Measurements from ENCODE around the gene ARHGEF1.

ARHGEF1 gene

DNA sequence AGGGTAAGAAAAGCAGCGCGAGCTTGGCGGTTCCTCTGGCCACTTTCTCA, 38.2 kb upstream of the ARHGEF1 start, which contains the start of gene DMRTC2:
Gene DMRTC2 (plus strand): TSS at position 42 of the 50 bp plus-strand sequence. CDS start 2,387 bp downstream, outside the sequence.
- Histone ChIP-seq H3K9me3 (ENCODE audit: severe bottlenecking) (no peaks in the 10 kb centered on the region), H3K4me3 (ENCODE audit: low read depth, low read length) (no peak within 1 kb of the TSS), H3K27me3 (ENCODE audit: insufficient read depth, low read depth, severe bottlenecking) (no peaks in the 10 kb centered on the region), H3K36me3 (no peaks in the 10 kb centered on the region), H3K27ac (no peak within 1 kb of the TSS)
- no peak for DNase-seq
- TF ChIP-seq CTCF (IDR thresholded peaks at IDR 0.05; ENCODE audit: low read depth, low read length): no peak

DNA sequence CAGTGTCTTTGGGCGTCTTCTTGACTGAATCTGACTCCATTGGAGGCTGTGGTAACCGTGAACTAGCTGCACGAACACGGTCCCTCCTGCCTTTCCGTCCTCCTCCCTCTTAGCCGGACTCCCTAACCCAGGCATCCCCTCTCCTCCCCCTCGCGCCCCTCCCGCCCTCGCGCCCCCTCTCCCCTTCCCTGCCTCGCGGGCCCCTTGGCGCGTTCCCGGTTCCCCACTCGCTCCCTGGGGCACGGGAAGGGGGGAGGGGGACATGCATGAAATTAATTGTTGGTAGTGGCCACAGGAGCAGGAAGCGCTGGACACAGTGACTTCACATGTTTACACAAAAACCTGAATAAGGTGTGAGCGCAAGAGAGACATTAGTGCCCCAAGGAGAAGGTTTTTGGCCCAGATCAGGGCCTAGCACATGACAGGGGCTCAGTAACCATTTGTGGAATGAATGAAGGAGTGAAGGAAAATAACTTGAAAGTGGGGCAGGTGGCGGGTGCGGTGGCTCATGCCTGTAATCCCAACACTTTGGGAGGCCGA, 37.9 kb upstream of the ARHGEF1 start:
- H3K9me3 ChIP-seq (ENCODE audit: severe bottlenecking): no peaks in the 10 kb centered on the region
- H3K27ac ChIP-seq: no peak overlapping the region
- TF ChIP-seq CTCF (IDR thresholded peaks at IDR 0.05; ENCODE audit: low read depth, low read length): no peak
- no peak for DNase-seq
- no peaks in the 10 kb centered on the region for H3K36me3 ChIP-seq
- H3K27me3 ChIP-seq (ENCODE audit: insufficient read depth, low read depth, severe bottlenecking): no peaks in the 10 kb centered on the region
- no peak overlapping the region for H3K4me3 ChIP-seq (ENCODE audit: low read depth, low read length)

- H3K4me3 ChIP-seq (ENCODE audit: low read depth, low read length): no peak overlapping the region
- no peaks in the 10 kb centered on the region for H3K36me3 ChIP-seq
- DNase-seq: no peak
- H3K9me3 ChIP-seq (ENCODE audit: severe bottlenecking): no peaks in the 10 kb centered on the region
- no peak overlapping the region for H3K27ac ChIP-seq
- no peaks in the 10 kb centered on the region for H3K27me3 ChIP-seq (ENCODE audit: insufficient read depth, low read depth, severe bottlenecking)
- no peak for TF ChIP-seq CTCF (IDR thresholded peaks at IDR 0.05; ENCODE audit: low read depth, low read length)
Measured at GRCh38 chr19:41847351-41848105, 35.5 kb upstream of the ARHGEF1 start.

DNA sequence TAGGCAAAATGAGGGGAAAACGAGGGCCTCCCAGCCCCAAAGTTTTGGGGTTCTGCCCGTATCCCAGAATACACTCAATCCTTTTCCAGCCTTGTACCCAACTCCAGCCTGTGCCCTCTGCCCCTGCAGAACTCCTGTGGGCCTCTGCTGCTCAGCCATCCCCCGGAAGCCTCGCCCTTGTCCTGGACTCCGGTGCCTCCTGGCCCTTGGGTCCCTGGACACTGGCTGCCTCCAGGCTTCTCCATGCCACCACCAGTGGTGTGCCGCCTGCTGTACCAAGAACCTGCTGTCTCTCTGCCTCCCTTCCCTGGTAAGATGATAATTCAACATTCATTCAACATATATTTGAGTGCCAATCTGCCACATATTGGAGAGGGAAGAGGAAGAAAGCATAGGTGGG, 34.3 kb upstream of the ARHGEF1 start:
- H3K4me3 ChIP-seq (ENCODE audit: low read depth, low read length): no peak overlapping the region
- DNase-seq: no peak

DNA sequence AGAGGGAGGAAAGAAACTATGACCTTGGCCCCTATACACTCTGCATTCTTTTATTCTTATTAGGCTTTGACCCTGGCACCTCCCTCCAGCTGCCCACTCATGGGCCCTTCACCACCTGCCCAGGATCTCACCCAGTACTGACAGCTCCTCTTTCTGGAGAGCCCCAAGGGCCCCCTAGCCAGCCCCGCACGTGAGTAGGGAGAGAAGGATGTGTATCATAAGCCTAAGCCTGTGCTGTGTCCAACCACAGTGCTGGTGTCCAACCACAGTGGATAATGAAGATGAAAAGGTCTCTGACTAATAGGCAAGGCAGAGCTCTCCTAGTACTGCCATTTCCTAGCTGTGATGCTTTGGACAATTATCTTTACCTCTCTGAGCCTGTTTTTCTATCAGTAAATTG, 33.9 kb upstream of the ARHGEF1 start:
- H3K27me3 ChIP-seq (ENCODE audit: insufficient read depth, low read depth, severe bottlenecking): no peaks in the 10 kb centered on the region
- no peaks in the 10 kb centered on the region for H3K36me3 ChIP-seq
- no peak for DNase-seq
- H3K9me3 ChIP-seq (ENCODE audit: severe bottlenecking): no peaks in the 10 kb centered on the region
- no peak for TF ChIP-seq CTCF (IDR thresholded peaks at IDR 0.05; ENCODE audit: low read depth, low read length)
- H3K4me3 ChIP-seq (ENCODE audit: low read depth, low read length): no peak overlapping the region
- H3K27ac ChIP-seq: no peak overlapping the region

More for the DNA sequence above, 34.3 kb upstream of the ARHGEF1 start:
- H3K9me3 ChIP-seq (ENCODE audit: severe bottlenecking): no peaks in the 10 kb centered on the region
- no peak for TF ChIP-seq CTCF (IDR thresholded peaks at IDR 0.05; ENCODE audit: low read depth, low read length)
- H3K27ac ChIP-seq: no peak overlapping the region
- no peaks in the 10 kb centered on the region for H3K27me3 ChIP-seq (ENCODE audit: insufficient read depth, low read depth, severe bottlenecking)
- H3K36me3 ChIP-seq: no peaks in the 10 kb centered on the region

DNA sequence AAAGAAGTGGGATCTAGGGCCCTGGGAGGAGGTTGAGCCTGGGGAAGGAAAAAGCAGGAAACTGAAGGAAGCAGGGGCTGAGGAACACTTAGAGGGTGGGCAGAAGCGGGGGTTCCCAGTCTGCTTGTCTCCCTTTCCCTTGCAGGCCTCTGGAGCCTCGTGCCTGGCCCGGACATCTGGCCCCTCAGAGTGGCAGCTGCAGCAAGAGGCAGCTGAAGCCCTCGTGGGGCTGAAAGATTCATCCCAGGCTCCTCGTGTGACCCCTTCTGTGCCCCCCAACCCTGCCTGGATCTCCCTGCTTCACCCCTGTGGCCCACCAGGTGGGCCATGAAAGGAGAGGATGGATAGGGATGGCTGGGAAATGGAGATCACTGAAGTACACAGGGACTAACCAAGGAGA, 32.6 kb upstream of the ARHGEF1 start:
- Histone ChIP-seq H3K27me3 (ENCODE audit: insufficient read depth, low read depth, severe bottlenecking) (no peaks in the 10 kb centered on the region), H3K27ac (no peak overlapping the region)

More for the DNA sequence above, 32.6 kb upstream of the ARHGEF1 start:
- no peak for TF ChIP-seq CTCF (IDR thresholded peaks at IDR 0.05; ENCODE audit: low read depth, low read length)
- H3K36me3 ChIP-seq: no peaks in the 10 kb centered on the region
- H3K9me3 ChIP-seq (ENCODE audit: severe bottlenecking): no peaks in the 10 kb centered on the region
- no peak for DNase-seq
- H3K4me3 ChIP-seq (ENCODE audit: low read depth, low read length): no peak overlapping the region

Measured in WERI-Rb-1 (cell line).